ENCODE measurements around the gene TSPAN9. TPM values are rescaled to one million over a fixed set of nuclear protein-coding genes. Genes with fewer than 3 reads are reported as not detected.

TSPAN9 gene
- total and polyA plus RNA-seq, 2 experiments from 2014 or later: 6.0 to 31.5 TPM

DNA sequence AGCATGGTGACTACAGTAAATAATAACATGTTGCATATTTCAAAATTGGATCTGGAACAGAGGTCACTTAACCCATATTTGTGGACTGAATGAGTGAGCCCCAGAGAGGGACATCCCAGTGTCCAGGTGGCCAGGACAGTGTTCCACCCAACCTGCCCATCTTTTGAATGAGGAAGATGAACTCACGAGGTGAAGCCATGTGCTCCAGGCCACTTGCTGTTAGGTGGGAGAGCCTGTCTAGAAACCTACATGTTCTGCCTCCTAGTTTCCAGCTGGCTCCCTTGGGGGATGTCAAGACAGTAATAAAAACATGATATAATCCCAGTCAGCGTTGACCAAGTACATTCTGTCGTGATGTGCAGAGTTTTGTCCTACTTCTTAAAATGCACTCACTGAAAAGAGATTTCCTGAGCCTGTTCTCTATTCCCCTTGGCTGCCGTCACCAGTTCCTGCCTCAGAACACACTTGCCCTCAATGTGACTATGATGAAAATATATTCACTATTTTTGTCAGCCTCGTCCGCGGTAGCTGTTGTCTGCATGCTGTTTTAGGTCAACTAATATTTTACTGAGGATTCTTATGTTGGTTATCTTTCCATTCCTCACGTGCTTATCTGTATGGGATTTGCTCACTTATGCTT is 25.7 kb downstream of the TSPAN9 start (continued):
- TF ChIP-seq EZH2 (IDR thresholded peaks at IDR 0.05; ENCODE audit: low read depth, unreplicated experiment): no peak
- TF ChIP-seq, protein P1, sequence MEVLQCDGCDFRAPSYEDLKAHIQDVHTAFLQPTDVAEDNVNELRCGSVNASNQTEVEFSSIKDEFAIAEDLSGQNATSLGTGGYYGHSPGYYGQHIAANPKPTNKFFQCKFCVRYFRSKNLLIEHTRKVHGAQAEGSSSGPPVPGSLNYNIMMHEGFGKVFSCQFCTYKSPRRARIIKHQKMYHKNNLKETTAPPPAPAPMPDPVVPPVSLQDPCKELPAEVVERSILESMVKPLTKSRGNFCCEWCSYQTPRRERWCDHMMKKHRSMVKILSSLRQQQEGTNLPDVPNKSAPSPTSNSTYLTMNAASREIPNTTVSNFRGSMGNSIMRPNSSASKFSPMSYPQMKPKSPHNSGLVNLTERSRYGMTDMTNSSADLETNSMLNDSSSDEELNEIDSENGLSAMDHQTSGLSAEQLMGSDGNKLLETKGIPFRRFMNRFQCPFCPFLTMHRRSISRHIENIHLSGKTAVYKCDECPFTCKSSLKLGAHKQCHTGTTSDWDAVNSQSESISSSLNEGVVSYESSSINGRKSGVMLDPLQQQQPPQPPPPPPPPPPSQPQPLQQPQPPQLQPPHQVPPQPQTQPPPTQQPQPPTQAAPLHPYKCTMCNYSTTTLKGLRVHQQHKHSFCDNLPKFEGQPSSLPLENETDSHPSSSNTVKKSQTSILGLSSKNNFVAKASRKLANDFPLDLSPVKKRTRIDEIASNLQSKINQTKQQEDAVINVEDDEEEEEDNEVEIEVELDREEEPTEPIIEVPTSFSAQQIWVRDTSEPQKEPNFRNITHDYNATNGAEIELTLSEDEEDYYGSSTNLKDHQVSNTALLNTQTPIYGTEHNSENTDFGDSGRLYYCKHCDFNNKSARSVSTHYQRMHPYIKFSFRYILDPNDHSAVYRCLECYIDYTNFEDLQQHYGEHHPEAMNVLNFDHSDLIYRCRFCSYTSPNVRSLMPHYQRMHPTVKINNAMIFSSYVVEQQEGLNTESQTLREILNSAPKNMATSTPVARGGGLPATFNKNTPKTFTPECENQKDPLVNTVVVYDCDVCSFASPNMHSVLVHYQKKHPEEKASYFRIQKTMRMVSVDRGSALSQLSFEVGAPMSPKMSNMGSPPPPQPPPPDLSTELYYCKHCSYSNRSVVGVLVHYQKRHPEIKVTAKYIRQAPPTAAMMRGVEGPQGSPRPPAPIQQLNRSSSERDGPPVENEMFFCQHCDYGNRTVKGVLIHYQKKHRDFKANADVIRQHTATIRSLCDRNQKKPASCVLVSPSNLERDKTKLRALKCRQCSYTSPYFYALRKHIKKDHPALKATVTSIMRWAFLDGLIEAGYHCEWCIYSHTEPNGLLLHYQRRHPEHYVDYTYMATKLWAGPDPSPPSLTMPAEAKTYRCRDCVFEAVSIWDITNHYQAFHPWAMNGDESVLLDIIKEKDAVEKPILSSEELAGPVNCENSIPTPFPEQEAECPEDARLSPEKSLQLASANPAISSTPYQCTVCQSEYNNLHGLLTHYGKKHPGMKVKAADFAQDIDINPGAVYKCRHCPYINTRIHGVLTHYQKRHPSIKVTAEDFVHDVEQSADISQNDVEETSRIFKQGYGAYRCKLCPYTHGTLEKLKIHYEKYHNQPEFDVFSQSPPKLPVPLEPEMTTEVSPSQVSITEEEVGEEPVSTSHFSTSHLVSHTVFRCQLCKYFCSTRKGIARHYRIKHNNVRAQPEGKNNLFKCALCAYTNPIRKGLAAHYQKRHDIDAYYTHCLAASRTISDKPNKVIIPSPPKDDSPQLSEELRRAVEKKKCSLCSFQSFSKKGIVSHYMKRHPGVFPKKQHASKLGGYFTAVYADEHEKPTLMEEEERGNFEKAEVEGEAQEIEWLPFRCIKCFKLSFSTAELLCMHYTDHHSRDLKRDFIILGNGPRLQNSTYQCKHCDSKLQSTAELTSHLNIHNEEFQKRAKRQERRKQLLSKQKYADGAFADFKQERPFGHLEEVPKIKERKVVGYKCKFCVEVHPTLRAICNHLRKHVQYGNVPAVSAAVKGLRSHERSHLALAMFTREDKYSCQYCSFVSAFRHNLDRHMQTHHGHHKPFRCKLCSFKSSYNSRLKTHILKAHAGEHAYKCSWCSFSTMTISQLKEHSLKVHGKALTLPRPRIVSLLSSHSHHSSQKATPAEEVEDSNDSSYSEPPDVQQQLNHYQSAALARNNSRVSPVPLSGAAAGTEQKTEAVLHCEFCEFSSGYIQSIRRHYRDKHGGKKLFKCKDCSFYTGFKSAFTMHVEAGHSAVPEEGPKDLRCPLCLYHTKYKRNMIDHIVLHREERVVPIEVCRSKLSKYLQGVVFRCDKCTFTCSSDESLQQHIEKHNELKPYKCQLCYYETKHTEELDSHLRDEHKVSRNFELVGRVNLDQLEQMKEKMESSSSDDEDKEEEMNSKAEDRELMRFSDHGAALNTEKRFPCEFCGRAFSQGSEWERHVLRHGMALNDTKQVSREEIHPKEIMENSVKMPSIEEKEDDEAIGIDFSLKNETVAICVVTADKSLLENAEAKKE (CRISPR knock-in tag; IDR thresholded peaks at IDR 0.05): no peak

- Histone ChIP-seq H3K36me3 (ENCODE audit: insufficient read depth) (no peaks in the 10 kb centered on the region), H3K4me2 (no peak overlapping the region), H3K4me3 (no peak overlapping the region), H4K20me1 (replicated peaks; ENCODE audit: insufficient read depth) (no peaks in the 10 kb centered on the region), H3K79me2 (replicated peaks; ENCODE audit: insufficient read depth) (no peaks in the 10 kb centered on the region), H3K27ac (ENCODE audit: low read depth) (no peak overlapping the region), H3F3A (replicated peaks; ENCODE audit: low read depth) (0 out of 2 replicates have a peak, but pooled peaks cover 3% of the 10 kb centered on the region), H2AFZ (no peak overlapping the region), H3K9me2 (ENCODE audit: insufficient read depth) (no peaks in the 10 kb centered on the region), H3K27me3 (ENCODE audit: insufficient read depth) (no peaks in the 10 kb centered on the region), H3K4me1 (ENCODE audit: insufficient read depth) (peaks cover 4% of the 10 kb centered on the region; the same call in 1 of the 2 replicates)
- H3K36me3 Mint-ChIP-seq (ENCODE audit: low read depth): no peaks in the 10 kb centered on the region
- peaks cover 4% of the 10 kb centered on the region for H3K27me3 Mint-ChIP-seq (ENCODE audit: insufficient read depth, low read depth, poor library complexity)
- no peak for DNase-seq (ENCODE audit: low spot score)
- TF ChIP-seq, protein P2, sequence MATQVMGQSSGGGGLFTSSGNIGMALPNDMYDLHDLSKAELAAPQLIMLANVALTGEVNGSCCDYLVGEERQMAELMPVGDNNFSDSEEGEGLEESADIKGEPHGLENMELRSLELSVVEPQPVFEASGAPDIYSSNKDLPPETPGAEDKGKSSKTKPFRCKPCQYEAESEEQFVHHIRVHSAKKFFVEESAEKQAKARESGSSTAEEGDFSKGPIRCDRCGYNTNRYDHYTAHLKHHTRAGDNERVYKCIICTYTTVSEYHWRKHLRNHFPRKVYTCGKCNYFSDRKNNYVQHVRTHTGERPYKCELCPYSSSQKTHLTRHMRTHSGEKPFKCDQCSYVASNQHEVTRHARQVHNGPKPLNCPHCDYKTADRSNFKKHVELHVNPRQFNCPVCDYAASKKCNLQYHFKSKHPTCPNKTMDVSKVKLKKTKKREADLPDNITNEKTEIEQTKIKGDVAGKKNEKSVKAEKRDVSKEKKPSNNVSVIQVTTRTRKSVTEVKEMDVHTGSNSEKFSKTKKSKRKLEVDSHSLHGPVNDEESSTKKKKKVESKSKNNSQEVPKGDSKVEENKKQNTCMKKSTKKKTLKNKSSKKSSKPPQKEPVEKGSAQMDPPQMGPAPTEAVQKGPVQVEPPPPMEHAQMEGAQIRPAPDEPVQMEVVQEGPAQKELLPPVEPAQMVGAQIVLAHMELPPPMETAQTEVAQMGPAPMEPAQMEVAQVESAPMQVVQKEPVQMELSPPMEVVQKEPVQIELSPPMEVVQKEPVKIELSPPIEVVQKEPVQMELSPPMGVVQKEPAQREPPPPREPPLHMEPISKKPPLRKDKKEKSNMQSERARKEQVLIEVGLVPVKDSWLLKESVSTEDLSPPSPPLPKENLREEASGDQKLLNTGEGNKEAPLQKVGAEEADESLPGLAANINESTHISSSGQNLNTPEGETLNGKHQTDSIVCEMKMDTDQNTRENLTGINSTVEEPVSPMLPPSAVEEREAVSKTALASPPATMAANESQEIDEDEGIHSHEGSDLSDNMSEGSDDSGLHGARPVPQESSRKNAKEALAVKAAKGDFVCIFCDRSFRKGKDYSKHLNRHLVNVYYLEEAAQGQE (IDR thresholded peaks at IDR 0.05; ENCODE audit: unreplicated experiment): no peak
- TF ChIP-seq ETS1 (IDR thresholded peaks at IDR 0.05): no peak
- H3K9me3 Mint-ChIP-seq: no peaks in the 10 kb centered on the region
- no peak for ATAC-seq
- H3K4me3 Mint-ChIP-seq: no peak overlapping the region
- H3K27ac Mint-ChIP-seq: no peak overlapping the region
- peaks cover 24% of the 10 kb centered on the region for H3K4me1 Mint-ChIP-seq
Measured at GRCh38 chr12:3103806-3104205, 26.6 kb downstream of the TSPAN9 start.
